ENCODE measurements around the gene IVD. TPM values are rescaled to one million over a fixed set of nuclear protein-coding genes. Genes with fewer than 3 reads are reported as not detected.

IVD gene
- polyA plus RNA-seq, 1 of the 3 experiments (the other 2 are of a cell fraction), result 54.2 TPM

GRCh38 chr15:40379853-40380252 lies 25.7 kb upstream of the IVD start:
- Histone ChIP-seq H3K9me3 (no peaks in the 10 kb centered on the region), H3K9ac (no peak overlapping the region), H3K4me2 (peak overlapping the region; percentile 46), H3K9me2 (no peaks in the 10 kb centered on the region), H3K27me3 (ENCODE audit: insufficient read depth) (no peaks in the 10 kb centered on the region), H2AFZ (ENCODE audit: low read depth) (peak overlapping the region; percentile 39; the same call in 1 of the 2 replicates), H3F3A (replicated peaks; ENCODE audit: insufficient read depth) (peaks cover 8% of the 10 kb centered on the region), H3K4me3 (ENCODE audit: low read depth in 2 of 2, low read length in 1 of 2) (no peak overlapping the region), H4K20me1 (ENCODE audit: insufficient read depth) (no peaks in the 10 kb centered on the region), H3K36me3 (replicated peaks in 1 of 2; ENCODE audit: control insufficient read depth in 1 of 2, insufficient read depth in 2 of 2, low read length in 1 of 2) (no peaks in the 10 kb centered on the region), H3K79me2 (ENCODE audit: insufficient read depth) (peaks cover 20% of the 10 kb centered on the region), H3K27ac (ENCODE audit: low read depth in 2 of 2, low read length in 1 of 2) (peak overlapping the region in 1 of 2 experiments; percentile 60; a peak in 3 of 4 replicates), H3K4me1 (ENCODE audit: control insufficient read depth in 1 of 2, insufficient read depth in 2 of 2, low read depth in 1 of 2, low read length in 1 of 2) (peaks cover 7 to 17% of the 10 kb centered on the region in 2 experiments; a peak in 3 of 4 replicates)
- CTCF ChIA-PET, result interaction anchor here (0.8 kb wide), 1 partner anchor 11 kb away, joined by 3 read pairs; no protein-coding TSS in a partner anchor
- DNase-seq, result no peak
- WGBS (ENCODE audit: low lambda C conversion rate), result 11% methylated on average over 4 of the region's 4 CpGs
- POLR2A ChIA-PET, result no interaction called here
- TF ChIP-seq SMC3 (IDR thresholded peaks at IDR 0.05; ENCODE audit: low read depth, low read length) (no peak), USF1 (IDR thresholded peaks at IDR 0.05; ENCODE audit: borderline replicate concordance, low read depth) (peak; percentile 86; the same call in 1 of the 2 replicates), TEAD4 (IDR thresholded peaks at IDR 0.05; ENCODE audit: borderline replicate concordance, insufficient read depth) (peak; percentile 51; the same call in 1 of the 2 replicates), PBX3 (IDR thresholded peaks at IDR 0.05) (peak; percentile 47; the same call in 1 of the 2 replicates), FOXJ3 (CRISPR knock-in tag; IDR thresholded peaks at IDR 0.05) (no peak), CHD2 (IDR thresholded peaks at IDR 0.05; ENCODE audit: low read length, partially characterized antibody) (no peak), MAX (IDR thresholded peaks at IDR 0.05; ENCODE audit: low read depth) (peak; percentile 69; the same call in 1 of the 2 replicates), FOXM1 (IDR thresholded peaks at IDR 0.05; ENCODE audit: low read depth) (no peak), NRF1 (IDR thresholded peaks at IDR 0.05; ENCODE audit: low read depth, low read length) (no peak), POLR2AphosphoS5 (IDR thresholded peaks at IDR 0.05; ENCODE audit: low read depth, low read length) (no peak), TAF1 (IDR thresholded peaks at IDR 0.05; ENCODE audit: borderline replicate concordance, low read depth, low read length) (no peak), RCOR1 (IDR thresholded peaks at IDR 0.05; ENCODE audit: low read length) (no peak), YY1 (IDR thresholded peaks at IDR 0.05; ENCODE audit: low read depth) (no peak), RFX5 (IDR thresholded peaks at IDR 0.05; ENCODE audit: low read length) (no peak), MXI1 (IDR thresholded peaks at IDR 0.05; ENCODE audit: low read depth, low read length) (no peak), MEF2A (IDR thresholded peaks at IDR 0.05; ENCODE audit: borderline replicate concordance, low read depth) (no peak), NFIC (IDR thresholded peaks at IDR 0.05; ENCODE audit: borderline replicate concordance) (peak; percentile 62), FOSL2 (IDR thresholded peaks at IDR 0.05; ENCODE audit: borderline replicate concordance, low read depth) (peak; percentile 64; the same call in 1 of the 2 replicates), EP300 (IDR thresholded peaks at IDR 0.05; ENCODE audit: borderline replicate concordance in 1 of 2, low read depth in 1 of 2, low read length in 1 of 2) (0 out of 4 replicates have a peak, but pooled peaks of 1 of the 2 experiments have one; percentile 28), GATA2 (CRISPR knock-in tag; IDR thresholded peaks at IDR 0.05) (no peak), SIN3A (IDR thresholded peaks at IDR 0.05; ENCODE audit: borderline replicate concordance, low read depth, low read length) (no peak), IRF3 (IDR thresholded peaks at IDR 0.05; ENCODE audit: low read depth, low read length) (no peak), RAD21 (IDR thresholded peaks at IDR 0.05; ENCODE audit: low read length) (no peak), ELF1 (IDR thresholded peaks at IDR 0.05) (no peak), REST (IDR thresholded peaks at IDR 0.05; ENCODE audit: low read depth, low read length) (no peak), TCF12 (IDR thresholded peaks at IDR 0.05) (peak; percentile 36; the same call in 1 of the 2 replicates), GABPA (IDR thresholded peaks at IDR 0.05; ENCODE audit: low read depth) (no peak), RXRA (IDR thresholded peaks at IDR 0.05; ENCODE audit: borderline replicate concordance, low read depth) (no peak)

Data from SK-N-SH (cell line).